ENCODE measurements around the gene C10orf53. TPM values are rescaled to one million over a fixed set of nuclear protein-coding genes. Genes with fewer than 3 reads are reported as not detected.
"Not testable (repeated sequence)": the region's sequence is repeated elsewhere in the genome, so short reads cannot be mapped to it uniquely, and the experiment has no call there.

Gene C10orf53
- polyA plus RNA-seq, 10 donors: not detected

DNA sequence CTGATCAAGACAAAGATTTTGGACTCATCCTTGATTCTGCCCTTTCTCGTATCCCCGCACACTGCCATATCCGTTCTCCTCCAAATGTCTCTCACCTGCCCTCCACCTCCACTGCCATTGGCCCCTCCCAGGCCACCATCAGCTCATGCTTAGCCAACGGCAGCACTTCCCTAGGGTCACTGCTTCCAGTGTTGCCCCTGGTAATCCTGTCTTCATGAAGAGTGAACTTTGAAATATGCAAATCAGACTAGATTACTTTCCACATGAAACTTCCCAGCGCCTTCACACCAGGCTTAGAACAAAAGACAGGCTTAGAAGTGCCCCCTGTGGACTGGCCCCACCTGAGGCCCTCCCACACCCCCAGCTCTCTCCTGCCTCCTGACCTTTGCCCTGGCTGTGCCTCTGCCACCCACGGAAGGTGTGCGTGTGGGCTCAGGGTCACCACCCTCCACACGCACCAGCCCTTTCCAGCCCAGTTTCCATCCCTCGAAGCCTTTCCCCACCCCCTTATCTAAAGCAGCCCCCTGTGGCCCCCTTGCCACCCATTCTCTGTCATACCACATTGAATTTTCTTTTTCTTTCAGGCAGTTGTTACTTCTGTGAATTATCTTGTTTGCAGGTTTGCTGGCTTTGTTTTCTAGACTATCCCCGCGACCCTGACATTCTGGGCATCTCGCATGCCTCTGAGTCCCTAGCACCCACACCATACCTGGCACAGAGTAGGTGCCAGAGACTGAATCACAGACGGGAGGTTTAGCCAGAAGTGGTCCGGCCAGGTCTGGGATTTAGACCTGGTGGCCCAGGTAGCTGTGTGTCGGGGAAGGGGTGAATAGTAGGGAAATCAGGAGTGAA, 26.8 kb upstream of the C10orf53 start:
- DNase-seq: no peak

DNA sequence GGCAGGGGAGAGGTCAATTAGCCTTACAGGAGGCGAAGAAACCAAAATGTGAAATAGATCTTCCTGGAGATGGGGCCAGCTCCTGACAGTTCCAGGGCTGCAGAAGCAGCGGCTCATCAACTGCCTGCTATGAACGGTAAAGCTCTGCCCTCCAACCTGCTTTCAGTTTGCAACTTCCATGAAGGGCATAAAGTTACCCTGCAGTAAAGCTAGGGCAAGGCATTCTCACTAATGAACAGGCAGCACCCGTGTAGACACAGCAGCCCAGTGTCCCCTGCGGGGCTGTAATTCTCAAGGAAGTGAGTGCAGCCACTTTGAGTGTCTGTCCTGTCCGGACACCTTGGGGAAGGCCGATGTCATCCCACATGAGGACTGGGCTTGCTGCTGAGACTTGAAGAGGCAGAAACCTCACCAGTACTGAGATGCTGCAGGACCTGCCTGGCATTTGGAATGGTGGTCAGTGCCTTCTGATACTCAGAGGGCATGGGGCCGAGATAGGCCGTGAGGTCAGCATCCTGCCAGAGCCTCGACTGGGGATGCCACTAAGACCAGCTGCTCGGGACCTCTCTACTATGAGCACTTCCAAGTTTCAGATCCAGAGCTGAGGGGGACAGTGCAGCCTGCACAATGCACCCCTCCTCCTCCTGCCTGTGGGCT, 26.1 kb upstream of the C10orf53 start:
- DNase-seq: no peak

DNA sequence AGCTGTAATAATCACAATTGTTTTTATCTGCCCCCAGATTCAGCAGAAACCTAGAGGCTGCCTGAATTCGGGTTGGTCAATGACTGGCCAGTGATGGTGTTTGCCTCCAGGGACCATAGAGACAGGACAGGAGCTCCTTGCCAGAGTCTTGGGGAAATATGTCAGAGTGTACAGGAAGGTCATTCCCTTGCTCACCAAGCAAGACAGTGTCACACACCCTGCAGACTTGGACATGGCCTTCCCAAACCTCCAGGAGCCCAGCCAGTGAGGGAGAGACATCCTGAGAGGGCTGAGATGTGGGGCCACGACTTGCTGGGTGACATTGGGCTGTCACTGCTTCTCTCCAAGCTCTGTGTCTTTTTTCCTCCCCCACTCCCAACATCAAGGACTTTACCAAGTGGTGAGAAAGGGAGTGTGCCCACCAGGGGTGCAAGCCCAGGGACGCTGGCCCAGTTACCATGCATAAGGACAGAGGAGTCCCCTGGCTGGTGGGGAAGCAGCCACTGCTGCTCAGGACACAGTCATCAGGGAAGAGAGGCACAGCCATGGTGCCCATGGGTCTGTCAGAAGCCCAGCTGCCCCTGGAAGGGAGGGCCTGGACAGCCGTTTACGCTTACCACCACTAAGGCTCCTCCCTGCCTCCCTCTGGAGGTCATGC, 25.3 kb upstream of the C10orf53 start:
- DNase-seq: no peak

DNA sequence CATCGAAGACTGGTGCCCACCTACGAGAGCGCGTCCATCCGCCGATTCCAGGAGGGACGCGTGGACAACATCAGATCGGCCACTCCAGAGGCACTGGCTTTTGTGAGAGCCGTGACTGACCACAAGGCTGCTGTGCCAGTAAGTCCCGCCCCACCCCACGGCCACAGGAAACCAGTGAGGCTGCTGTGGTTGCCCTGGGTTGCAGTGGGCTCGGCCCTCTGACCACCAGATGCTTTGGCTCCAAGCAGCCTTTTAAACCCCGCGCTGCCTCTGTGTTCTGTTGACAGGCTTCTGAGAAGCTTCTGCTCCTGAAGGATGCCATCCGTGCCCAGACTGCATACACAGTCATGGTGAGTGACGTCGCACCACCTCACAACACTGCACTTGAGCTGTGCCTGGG, 24.4 kb upstream of the C10orf53 start:
- no peak for DNase-seq

DNA sequence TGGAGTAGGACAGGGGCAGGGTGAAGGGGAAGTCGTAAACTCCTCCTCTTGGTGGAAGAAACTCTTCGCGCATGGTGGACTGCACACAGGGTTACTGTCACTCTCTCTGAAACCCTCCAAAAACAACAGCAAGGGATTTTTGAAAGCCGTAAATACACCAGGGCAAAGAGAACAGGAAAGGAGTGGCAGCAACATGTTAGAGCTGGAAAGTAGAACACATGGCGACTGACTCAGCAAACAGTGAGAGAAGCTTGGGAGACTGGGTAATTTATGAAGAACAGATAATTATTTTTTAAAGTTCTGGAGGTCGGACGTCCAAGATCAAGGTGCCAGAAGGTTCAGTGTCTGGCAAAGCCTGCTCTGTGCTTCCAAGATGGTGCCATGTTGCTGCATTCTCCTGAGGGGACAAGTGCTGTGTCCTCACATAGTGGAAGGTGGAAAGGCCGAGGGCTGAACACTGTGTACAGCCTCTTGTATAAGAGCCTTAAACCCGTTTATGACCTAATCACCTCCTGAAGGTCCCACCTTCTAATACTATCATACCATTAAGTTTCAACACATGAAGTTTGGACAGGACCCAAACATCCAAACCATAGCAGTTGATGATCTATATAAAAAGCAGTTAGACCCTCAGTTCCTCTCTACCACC, 22.5 kb upstream of the C10orf53 start:
- no peak for DNase-seq

GRCh38 chr10:49657606-49658005, 21.8 kb upstream of the C10orf53 start:
- no peak for DNase-seq

DNA sequence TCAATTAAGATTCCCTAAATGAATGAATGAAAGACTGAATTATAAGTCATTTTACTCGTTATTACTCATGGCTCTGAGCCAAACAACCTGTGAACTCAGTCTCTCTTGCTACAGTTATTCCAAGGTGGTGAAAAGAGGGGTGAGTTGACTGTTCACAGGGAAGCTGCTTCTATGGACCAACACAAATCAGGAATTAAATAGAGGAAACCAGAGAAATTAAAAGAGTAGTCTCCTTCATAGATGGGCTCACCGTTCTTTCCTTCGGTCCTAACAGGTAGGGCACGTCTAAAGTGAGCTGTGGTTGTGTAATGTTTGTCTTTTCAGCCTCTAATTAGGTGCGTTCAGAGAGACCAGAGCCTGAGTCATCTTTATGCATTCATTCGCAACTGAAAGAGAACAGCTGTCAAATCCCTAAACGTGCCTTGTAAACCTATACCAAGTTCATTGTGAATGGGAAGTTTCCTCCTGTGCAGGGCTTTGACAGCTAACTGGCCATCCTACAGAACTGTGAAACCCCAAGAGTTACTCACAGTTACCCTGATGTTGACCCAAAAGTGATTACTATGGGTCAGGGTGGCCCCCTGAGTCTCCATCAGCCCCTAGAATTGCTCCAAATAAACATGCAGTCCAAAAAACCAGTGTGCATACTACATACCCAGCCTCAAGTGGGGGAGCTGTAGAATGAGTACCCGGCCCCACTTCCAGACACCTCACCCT, 18.2 kb upstream of the C10orf53 start:
- DNase-seq: no peak

DNA sequence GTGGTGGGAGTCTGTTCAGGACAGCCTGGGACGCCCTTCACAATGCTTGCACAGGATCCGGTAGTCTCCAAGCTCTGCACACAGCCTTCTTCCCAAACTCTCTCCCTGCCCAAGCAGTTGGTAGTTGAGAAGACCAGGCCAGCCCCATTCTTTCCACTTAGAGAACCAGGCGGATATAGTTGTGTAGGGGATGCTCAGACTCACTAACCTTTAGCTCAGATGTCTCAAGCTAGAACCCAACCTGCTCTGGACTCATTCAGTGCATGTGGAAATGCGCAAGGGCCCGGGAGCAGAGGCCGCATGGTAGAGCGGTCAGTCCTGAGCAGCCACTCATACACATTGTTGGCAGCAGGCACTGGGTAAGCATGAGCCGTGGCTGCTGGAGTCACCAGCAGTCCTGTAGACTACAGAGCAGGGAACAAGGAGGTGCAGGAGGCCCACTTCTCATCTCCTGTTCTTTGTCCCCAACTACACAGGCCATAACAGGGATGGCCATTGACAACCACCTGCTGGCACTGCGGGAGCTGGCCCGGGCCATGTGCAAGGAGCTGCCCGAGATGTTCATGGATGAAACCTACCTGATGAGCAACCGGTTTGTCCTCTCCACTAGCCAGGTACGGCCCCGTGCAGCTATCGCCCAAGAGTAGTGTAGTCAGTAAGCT, 17.2 kb upstream of the C10orf53 start:
- DNase-seq: no peak

DNA sequence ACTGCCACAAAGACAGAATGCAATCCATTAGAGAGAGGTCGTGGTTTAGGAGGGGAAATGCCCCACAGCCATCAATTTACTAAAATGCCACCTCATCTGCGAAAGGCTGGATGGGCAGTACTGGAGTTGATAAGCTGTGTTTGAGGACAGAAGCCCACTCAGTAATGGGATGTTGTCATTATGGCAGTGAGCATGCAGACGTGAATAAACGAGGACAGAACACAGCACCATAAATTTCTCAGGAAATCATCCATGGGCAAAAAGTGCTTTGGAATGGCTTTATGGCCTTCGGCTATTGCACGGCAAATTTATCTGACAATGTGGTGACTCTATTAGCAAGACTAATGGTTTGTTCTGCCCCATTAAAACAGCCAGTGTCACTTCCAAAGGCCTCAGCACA, 15.9 kb upstream of the C10orf53 start:
- DNase-seq: no peak

DNA sequence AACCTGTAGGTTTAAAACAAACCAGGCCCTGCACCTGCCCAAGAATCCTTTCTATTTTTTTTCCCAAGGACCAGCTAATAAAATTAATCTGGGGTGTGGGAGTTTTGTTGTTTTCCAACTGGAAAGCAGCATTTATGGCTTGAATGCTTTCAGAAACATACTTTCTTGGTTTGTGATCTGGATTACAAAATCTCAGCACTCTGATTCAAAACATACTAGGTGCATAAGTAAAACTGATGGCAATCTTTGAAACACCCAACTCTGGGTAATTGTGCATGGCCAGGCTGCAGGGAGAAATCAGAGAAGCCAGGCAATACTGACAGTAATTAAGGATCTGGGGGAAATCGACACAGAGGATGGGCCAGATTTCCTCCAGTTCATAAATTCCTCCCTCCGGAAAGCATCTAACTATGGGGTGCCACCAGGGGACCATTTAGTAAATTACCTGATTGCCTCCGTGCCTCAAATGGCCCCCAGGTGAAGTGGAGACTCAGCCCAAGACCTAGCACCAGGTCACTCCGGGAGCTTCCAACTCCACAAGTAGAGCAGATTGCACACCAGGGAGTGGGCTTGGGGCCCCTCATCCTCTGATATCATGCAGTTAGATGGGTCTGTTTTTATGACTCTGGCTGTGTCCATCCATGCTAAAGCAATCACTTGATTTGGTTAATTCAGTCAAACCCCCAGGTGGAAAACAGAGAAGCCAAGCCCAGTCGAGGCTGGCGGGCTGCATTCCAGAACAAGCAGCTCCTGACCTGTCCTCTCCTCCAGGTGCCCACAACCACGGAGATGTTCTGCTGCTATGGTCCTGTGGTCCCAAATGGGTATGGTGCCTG, 15.2 kb upstream of the C10orf53 start:
- DNase-seq: no peak

DNA sequence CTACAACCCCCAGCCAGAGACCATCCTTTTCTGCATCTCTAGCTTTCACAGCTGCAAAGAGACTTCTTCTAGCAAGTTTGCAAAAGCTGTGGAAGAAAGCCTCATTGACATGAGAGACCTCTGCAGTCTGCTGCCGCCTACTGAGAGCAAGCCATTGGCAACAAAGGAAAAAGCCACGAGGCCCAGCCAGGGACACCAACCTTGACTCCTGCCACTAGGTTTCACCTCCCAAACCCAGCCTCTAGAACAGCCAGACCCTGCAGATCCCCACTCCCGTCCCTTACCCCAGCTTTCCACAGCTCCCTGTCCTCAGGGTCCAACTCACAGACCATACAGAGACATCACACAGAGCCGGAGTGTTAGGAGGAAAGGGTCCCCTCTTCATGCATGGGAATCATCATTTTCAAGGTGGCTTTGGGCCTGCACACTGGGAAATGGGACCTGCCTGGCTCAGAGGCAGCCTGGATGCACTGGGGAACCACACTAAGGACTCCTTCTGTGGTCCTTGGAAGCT, 14.6 kb upstream of the C10orf53 start:
- DNase-seq: no peak

- DNase-seq: no peak
Observed at GRCh38 chr10:49666054-49666615, 13.3 kb upstream of the C10orf53 start.

GRCh38 chr10:49666685-49667084, 12.8 kb upstream of the C10orf53 start:
- no peak for DNase-seq

GRCh38 chr10:49667991-49668390, 11.5 kb upstream of the C10orf53 start:
- no peak for DNase-seq

DNA sequence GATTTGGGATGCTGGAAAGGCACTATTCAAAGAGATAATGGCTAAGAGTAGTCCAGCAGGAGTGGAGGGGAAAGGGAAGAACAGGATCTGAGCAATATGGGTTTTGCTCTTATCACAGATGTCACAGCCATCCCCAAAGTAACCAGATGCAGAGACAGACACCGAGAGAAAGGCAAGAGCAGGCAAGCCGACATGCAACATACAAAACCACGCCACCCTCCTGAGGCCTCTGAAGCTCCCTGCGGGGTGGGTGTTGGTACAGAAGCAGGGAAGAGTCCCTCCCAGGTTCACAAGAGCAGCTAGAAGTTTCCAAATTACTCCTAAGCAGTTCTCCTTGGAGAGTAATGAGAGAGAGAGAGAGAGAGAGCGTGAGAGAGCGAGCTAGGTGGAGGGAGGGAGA, 10.8 kb upstream of the C10orf53 start:
- no peak for DNase-seq

DNA sequence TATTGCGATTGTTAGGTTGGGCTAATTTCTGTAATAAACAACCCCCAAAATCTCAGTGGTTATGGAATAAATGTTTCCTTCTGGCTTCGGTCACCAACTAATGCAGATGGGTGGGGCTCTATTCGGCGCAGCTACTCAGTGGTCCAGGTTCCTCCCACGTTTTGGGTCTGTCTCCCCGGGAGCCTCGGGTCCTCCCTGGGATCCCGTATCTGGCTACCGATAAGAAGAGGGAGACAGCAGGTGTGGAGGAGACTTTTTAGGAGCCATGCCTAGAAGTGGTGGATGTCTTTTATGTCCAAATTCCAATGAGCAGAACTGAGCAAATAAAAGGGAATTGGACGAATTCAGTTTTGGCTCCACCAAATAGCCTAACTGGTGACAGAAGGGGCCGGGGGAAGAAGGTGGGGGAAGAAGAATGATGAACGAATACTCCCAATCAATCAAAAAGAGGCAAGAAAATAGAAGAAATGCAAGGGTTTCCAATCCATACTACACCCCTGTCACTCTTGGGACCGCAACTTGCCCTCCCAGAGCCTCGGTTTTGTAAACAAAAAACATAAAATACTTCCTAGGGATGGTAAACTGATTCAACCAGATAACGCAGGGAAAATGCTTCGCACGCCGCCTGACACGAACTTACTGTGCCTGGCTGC, 498 bp upstream of the C10orf53 start:
- no peak for DNase-seq

DNA sequence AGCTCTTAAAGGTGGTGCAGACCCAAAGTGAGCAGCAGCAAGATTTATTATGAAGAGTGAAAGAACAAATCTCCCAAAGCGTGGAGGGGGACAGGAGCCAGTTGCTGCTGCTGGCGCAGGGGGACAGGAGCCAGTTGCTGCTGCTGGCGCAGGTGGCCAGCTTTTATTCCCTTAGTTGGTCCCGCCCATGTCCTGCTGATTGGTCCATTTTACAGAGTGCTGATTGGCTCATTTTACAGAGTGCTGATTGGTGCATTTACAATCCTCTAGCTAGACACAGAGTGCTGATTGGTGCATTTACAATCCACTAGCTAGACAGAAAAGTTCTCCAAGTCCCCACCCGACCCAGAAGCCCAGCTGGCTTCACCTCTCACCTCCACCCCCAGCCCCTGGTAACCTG, 3.0 kb downstream of the C10orf53 start:
- not testable (repeated sequence) for DNase-seq

- DNase-seq: no peak
Observed at GRCh38 chr10:49682879-49683278, 3.4 kb downstream of the C10orf53 start.

DNA sequence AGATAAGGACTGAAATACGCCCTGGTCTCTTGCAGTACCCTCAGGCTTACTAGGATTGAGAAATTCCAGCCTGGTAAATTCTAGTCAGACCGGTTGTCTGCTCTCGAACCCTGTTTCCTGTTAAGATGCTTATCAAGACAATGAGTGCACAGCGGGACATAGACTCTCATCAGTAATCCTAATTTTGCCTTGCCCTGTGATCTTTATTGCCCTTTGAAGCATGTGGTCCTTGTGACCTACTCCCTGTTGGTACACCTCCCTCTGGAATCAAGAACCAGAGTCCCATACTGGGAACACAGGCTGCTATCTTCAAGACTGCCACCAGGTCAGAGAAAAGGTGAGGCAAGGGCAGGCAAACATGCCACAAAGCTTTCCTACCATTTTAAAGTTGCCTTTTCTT, 7.2 kb downstream of the C10orf53 start:
- no peak for DNase-seq
